ENCODE results near the gene PIK3CB. TPM values are rescaled to one million over a fixed set of nuclear protein-coding genes. Genes with fewer than 3 reads are reported as not detected.
"Not testable (repeated sequence)": the region's sequence is repeated elsewhere in the genome, so short reads cannot be mapped to it uniquely, and the experiment has no call there.

PIK3CB gene
- total RNA-seq, 2 experiments from 2014 or later = 13.5 to 14.4 TPM

DNA sequence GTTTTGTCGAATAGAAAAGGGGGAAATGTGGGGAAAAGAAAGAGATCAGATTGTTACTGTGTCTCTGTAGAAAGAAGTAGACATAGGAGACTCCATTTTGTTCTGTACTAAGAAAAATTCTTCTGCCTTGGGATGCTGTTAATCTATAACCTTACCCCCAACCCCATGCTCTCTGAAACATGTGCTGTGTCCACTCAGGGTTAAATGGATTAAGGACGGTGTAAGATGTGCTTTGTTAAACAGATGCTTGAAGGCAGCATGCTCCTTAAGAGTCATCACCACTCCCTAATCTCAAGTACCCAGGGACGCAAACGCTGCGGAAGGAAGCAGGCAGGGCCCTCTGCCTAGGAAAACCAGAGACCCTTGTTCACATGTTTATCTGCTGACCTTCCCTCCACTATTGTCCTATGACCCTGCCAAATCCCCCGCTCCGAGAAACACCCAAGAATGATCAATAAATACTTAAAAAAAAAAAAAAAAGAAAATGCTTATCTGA, 49.3 kb downstream of the PIK3CB start:
- H3K4me3 Mint-ChIP-seq, POLR2A ChIA-PET, H3K27ac Mint-ChIP-seq, H3K9me3 Mint-ChIP-seq, H3K27me3 Mint-ChIP-seq, DNase-seq: not testable (repeated sequence)
- CTCF ChIA-PET = interaction anchor here (1.2 kb wide), 1 partner anchor 131 kb away, joined by 8 read pairs; no protein-coding TSS in a partner anchor
- peaks cover 24% of the 10 kb centered on the region for H3K4me1 Mint-ChIP-seq
- peaks cover 11% of the 10 kb centered on the region for H3K36me3 Mint-ChIP-seq (ENCODE audit: low read depth)

DNA sequence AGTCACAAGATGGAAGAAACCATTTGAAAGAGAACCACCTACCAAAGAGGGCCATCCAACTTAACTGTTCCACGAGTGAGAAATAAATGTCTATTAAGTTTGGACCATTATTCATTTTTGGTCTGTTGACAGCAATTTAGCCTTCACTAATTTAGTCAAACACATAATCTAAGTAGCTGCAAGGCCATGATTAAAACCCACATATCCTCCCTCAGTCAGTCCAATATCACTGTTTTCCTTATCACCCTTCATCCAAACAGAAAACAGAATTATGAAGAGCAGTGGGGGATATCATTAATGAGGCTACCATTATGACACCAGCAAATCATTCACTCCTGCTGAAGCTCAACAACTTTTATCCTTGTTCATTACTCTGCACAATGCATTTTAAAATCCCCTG, 52.0 kb downstream of the PIK3CB start:
- CTCF ChIA-PET = no interaction called here
- H3K4me3 Mint-ChIP-seq = no peak overlapping the region
- POLR2A ChIA-PET = interaction anchor here (0.7 to 1.0 kb wide), 2 partner anchors 14 to 82 kb away, joined by 3 read pairs; no protein-coding TSS in a partner anchor
- H3K27ac Mint-ChIP-seq = no peak overlapping the region
- H3K27me3 Mint-ChIP-seq = no peaks in the 10 kb centered on the region
- no peaks in the 10 kb centered on the region for H3K9me3 Mint-ChIP-seq
- peaks cover 33% of the 10 kb centered on the region for H3K4me1 Mint-ChIP-seq
- peaks cover 15% of the 10 kb centered on the region for H3K36me3 Mint-ChIP-seq (ENCODE audit: low read depth)
- DNase-seq = no peak

DNA sequence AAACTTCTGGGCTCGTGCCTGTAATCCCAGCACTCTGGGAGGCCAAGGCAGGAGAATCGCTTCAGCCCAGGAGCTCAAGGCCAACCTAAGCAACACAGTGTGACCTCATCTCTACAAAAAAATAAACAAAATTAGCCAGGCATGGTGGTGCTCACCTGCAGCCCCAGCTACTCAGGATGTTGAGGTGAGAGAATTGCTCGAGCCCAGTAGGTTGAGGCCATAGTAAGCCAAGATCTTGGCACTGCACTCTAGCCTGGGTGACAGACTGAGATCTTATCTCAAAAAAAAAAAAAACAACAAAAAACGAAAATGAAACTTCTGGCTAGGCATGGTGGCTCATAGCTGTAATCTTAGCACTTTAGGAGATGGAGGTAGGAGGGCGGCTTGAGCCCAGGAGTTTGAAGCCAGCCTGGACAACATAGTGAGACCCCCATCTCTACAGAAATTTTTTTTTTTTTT, 53.7 kb downstream of the PIK3CB start:
- ChIA-PET POLR2A (interaction anchor here (0.6 to 1.7 kb wide), 6 partner anchors 12 to 57 kb away, joined by 3 to 5 read pairs (median 4); no protein-coding TSS in a partner anchor), CTCF (interaction anchor here (0.7 to 2.1 kb wide), 8 partner anchors 13 to 597 kb away, joined by 3 to 6 read pairs (median 3); partner anchors contain the start of gene CEP70)
- Mint-ChIP-seq H3K9me3 (no peaks in the 10 kb centered on the region), H3K27me3 (no peaks in the 10 kb centered on the region), H3K4me3 (peak overlapping the region; percentile 42), H3K36me3 (ENCODE audit: low read depth) (peaks cover 15% of the 10 kb centered on the region), H3K27ac (peak overlapping the region; percentile 81), H3K4me1 (peaks cover 34% of the 10 kb centered on the region)
- peak; percentile 68 for DNase-seq

DNA sequence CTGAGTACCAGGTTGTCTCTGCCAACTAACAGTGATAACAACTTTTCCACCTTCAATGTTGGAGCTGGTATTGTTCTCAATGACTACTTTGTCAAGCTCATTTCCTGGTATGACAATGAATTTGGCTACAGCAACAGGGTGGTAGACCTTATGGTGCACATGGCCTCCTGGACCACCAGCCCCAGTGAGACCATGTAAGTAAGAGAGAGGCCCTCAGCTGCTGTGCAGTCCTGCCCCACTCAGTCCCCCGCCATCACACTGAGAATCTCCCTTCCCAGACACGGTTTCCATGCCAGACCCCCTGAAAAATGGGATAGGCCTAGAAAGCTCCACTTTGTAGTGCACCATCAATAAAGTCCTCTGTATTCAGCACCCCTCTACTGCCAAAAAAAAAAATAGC, 56.1 kb downstream of the PIK3CB start:
- Mint-ChIP-seq H3K27me3 (no peaks in the 10 kb centered on the region), H3K36me3 (ENCODE audit: low read depth) (peaks cover 12% of the 10 kb centered on the region), H3K4me1 (peaks cover 45% of the 10 kb centered on the region), H3K27ac (no peak overlapping the region), H3K4me3 (no peak overlapping the region), H3K9me3 (no peaks in the 10 kb centered on the region)
- no peak for DNase-seq
- ChIA-PET CTCF (no interaction called here), POLR2A (no interaction called here)

DNA sequence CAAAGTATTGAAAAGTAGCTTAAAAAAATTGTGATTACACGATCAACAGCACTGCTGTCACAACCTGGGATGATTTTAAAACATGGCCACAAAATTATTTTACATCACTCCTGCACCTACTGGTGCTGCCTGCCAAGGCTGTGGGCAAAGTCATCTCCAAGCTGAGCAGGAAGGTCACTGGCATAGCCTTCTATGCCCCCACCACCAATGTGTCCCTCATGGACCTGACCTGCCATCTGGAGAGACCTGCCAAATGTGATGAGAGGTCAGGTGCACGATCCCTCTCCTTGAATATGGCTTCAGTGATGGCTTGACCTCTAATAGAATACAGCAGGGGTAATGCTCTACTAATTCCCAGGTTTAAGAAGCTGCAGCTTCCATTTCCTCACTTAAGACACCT, 57.8 kb downstream of the PIK3CB start:
- H3K27ac Mint-ChIP-seq = no peak overlapping the region
- H3K4me1 Mint-ChIP-seq = peaks cover 40% of the 10 kb centered on the region

DNA sequence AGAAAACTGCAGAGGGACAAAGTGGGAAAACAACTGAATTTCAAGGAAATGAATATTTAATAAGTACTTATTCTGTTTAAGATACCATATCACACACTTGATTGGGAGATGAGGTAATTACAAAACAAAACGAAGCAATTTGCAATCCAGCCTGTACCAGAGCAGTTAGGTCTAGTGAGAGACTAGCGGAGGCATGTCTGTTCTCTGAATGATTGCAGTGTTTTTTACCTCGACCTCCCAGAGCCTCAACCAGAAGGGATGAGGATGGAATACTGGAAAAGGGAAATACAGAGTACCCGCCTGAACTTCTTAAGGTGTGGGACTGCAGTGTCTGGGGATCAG, 59.5 kb downstream of the PIK3CB start:
- no peak overlapping the region for H3K27ac Mint-ChIP-seq
- H3K4me3 Mint-ChIP-seq = no peak overlapping the region
- peaks cover 8% of the 10 kb centered on the region for H3K36me3 Mint-ChIP-seq (ENCODE audit: low read depth)
- DNase-seq = no peak
- CTCF ChIA-PET = interaction anchor here (1.2 kb wide), 1 partner anchor 140 kb away, joined by 3 read pairs; no protein-coding TSS in a partner anchor
- POLR2A ChIA-PET = no interaction called here
- H3K27me3 Mint-ChIP-seq = no peaks in the 10 kb centered on the region
- H3K9me3 Mint-ChIP-seq = no peaks in the 10 kb centered on the region
- H3K4me1 Mint-ChIP-seq = peaks cover 26% of the 10 kb centered on the region

More for the DNA sequence above, 57.8 kb downstream of the PIK3CB start:
- H3K9me3 Mint-ChIP-seq = no peaks in the 10 kb centered on the region
- ChIA-PET CTCF (interaction anchor here (1.0 to 1.8 kb wide), 2 partner anchors 139 to 147 kb away, joined by 3 to 6 read pairs; no protein-coding TSS in a partner anchor), POLR2A (no interaction called here)
- no peak for DNase-seq
- H3K27me3 Mint-ChIP-seq = no peaks in the 10 kb centered on the region
- H3K4me3 Mint-ChIP-seq = no peak overlapping the region
- H3K36me3 Mint-ChIP-seq (ENCODE audit: low read depth) = peaks cover 8% of the 10 kb centered on the region

DNA sequence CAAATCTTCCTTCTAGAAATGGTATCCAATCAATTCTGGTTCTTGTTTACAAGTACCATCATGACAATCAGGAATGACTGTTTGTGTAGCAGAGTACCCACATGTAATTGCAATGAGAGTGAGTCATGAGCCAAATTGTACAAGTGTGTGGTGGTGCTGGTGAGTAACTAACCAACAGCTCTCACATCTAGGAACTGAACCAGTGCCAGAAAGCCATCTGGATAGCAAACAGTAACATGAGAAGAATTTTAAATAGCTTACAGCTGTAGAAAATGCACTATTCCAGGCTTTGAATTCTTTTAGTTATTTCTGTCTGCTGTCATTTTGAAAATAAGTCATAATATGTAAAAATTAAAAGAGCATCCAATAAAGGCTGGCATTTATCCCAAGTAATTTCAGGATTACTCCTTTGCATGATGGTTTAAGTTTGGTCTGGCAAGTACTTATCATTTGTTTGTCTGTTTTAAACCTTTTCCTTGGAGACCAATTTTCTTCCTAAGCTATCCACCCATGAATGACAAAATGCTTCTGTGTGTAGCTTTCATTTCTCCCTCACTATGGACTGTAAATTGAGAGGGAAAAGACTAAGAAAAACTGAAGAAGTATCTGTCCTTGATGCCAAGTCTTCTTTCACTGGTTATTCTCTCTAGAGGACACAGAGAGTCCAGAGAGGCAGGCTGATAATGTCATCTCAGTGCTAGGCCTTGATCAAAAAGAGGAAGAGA, 60.0 kb downstream of the PIK3CB start:
- ChIA-PET CTCF (interaction anchor here (1.2 kb wide), 1 partner anchor 141 kb away, joined by 3 read pairs; no protein-coding TSS in a partner anchor), POLR2A (no interaction called here)
- H3K27ac Mint-ChIP-seq = no peak overlapping the region
- H3K36me3 Mint-ChIP-seq (ENCODE audit: low read depth) = peaks cover 13% of the 10 kb centered on the region
- peaks cover 25% of the 10 kb centered on the region for H3K4me1 Mint-ChIP-seq
- no peak overlapping the region for H3K4me3 Mint-ChIP-seq
- no peaks in the 10 kb centered on the region for H3K27me3 Mint-ChIP-seq
- no peaks in the 10 kb centered on the region for H3K9me3 Mint-ChIP-seq
- peak; percentile 31 for DNase-seq

DNA sequence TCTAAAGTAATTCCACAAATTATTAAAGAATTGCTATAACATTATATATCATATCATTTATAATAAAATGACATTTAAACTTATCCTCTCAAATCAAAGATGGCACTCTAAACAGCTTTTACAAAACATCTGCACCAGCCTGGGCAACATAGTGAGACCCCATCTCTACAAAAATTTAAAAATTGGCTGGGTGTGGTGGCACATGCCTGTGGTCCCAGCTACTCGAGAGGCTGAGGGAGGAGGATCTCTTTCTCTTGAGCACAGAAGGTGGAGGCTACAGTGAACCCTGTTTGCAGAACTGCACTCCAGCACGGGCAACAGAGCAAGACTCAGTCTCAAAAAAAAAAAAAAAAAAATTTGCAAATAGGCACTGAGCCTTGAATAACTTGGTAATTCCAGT, 63.1 kb downstream of the PIK3CB start:
- peaks cover 13% of the 10 kb centered on the region for H3K4me1 Mint-ChIP-seq
- no peak overlapping the region for H3K4me3 Mint-ChIP-seq
- ChIA-PET POLR2A (no interaction called here), CTCF (interaction anchor here (0.9 kb wide), 1 partner anchor 144 kb away, joined by 3 read pairs; no protein-coding TSS in a partner anchor)
- no peak for DNase-seq
- peaks cover 27% of the 10 kb centered on the region for H3K36me3 Mint-ChIP-seq (ENCODE audit: low read depth)
- H3K27me3 Mint-ChIP-seq = no peaks in the 10 kb centered on the region
- H3K27ac Mint-ChIP-seq = no peak overlapping the region
- H3K9me3 Mint-ChIP-seq = peaks cover 8% of the 10 kb centered on the region

DNA sequence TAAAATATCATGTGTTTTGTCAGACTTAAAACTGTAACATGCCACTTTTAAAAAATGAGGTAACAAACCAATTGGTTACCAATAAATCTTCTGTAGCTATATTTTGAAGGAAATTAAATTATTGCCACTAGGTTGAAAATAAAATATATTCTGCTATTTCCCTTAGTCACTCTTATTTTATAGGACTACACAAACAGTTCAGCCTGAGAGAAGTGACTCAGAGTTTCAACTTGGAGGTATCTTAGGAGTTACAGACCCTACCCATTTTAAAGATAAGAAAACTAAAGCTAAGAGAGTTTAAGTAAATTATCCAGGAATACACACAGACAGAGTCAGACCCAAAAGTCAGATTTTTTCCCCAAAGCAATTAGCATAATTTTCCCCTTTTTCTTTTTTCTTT, 65.1 kb downstream of the PIK3CB start:
- no peak overlapping the region for H3K4me3 Mint-ChIP-seq
- POLR2A ChIA-PET = interaction anchor here (1.5 kb wide), 1 partner anchor 13 kb away, joined by 3 read pairs; no protein-coding TSS in a partner anchor
- CTCF ChIA-PET = interaction anchor here (0.8 kb wide), 1 partner anchor 146 kb away, joined by 6 read pairs; no protein-coding TSS in a partner anchor
- peaks cover 10% of the 10 kb centered on the region for H3K4me1 Mint-ChIP-seq
- H3K36me3 Mint-ChIP-seq (ENCODE audit: low read depth) = peaks cover 29% of the 10 kb centered on the region
- no peak overlapping the region for H3K27ac Mint-ChIP-seq
- H3K9me3 Mint-ChIP-seq = peaks cover 11% of the 10 kb centered on the region
- no peaks in the 10 kb centered on the region for H3K27me3 Mint-ChIP-seq
- no peak for DNase-seq

DNA sequence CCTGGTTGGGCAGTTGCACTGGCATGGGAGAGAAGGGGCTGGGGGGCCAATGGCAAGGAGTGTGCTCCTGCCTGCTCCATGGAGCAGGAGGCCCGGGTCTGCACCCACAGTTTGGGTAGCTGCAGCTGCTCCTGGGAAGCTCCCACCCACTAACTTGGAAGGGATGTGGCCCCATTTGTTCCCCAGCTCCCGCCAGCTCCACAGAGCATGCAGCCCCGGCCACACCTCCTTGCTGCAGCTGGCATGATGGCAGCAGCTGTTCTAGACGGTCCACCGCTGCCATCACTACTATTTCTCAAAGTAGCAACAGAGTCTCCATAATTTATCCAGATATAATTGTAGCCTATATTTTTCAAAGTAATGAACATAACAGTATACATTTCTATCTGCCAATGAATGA, 65.8 kb downstream of the PIK3CB start:
- H3K36me3 Mint-ChIP-seq (ENCODE audit: low read depth) = peaks cover 29% of the 10 kb centered on the region
- H3K4me1 Mint-ChIP-seq = peaks cover 5% of the 10 kb centered on the region
- H3K4me3 Mint-ChIP-seq = no peak overlapping the region
- H3K9me3 Mint-ChIP-seq = peaks cover 12% of the 10 kb centered on the region
- no peak for DNase-seq
- no peaks in the 10 kb centered on the region for H3K27me3 Mint-ChIP-seq
- CTCF ChIA-PET = interaction anchor here (0.8 kb wide), 1 partner anchor 147 kb away, joined by 6 read pairs; no protein-coding TSS in a partner anchor
- H3K27ac Mint-ChIP-seq = no peak overlapping the region
- POLR2A ChIA-PET = interaction anchor here (1.5 kb wide), 1 partner anchor 14 kb away, joined by 3 read pairs; no protein-coding TSS in a partner anchor

DNA sequence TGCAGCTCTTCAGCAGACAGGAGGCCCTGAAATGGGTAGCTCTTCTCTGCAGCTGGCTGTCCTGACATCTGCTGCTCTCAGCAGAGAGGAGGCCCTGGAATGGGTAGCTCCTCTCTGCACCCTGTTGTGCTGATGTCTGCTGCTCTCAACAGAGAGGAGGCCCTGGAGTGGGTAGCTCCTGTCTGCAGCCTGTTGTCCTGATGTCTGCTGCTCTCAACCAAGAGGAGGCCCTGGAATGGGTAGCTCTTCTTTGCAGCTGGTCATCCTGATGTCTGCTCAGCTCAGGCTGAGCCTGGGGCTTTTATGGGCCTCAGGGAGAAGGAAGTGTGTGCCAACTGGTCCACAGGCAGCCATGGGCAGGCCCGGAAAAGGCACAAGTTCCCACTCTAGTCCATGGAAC, 66.6 kb downstream of the PIK3CB start:
- Mint-ChIP-seq H3K27ac (no peak overlapping the region), H3K27me3 (no peaks in the 10 kb centered on the region), H3K9me3 (peaks cover 12% of the 10 kb centered on the region), H3K36me3 (ENCODE audit: low read depth) (peaks cover 29% of the 10 kb centered on the region), H3K4me3 (no peak overlapping the region), H3K4me1 (peaks cover 4% of the 10 kb centered on the region)
- POLR2A ChIA-PET = no interaction called here
- DNase-seq = no peak
- CTCF ChIA-PET = interaction anchor here (0.6 kb wide), 1 partner anchor 13 kb away, joined by 3 read pairs; no protein-coding TSS in a partner anchor

DNA sequence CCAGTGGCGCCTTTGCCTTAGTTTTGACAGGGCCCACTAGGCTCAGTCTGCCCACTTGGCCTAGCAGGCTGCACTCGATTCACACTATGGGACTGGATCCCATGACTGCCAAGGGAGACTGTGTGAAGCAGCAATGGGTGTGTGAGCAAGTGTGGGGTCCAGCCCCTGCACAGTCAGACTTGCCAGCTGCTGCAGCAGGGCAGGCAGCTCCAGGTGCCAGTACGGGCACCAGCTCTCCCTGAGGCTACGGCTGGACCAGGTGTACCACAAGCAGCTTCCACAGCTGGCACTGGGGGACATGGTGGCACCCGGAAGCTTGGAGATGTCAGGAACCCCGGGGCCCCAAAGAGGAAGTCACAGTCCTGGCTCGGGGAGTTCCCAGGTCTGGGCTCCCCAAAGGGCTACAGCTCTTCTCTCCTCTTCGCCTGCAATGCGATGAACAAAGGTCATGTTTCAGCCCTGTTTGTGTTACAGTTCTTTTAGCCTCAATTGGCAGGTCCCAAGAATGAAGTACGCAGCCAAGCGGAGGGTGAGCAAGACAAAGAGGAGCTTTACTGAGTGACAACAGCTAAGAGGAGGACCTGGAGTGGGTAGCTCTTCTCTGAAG, 67.1 kb downstream of the PIK3CB start:
- Mint-ChIP-seq H3K4me1 (peaks cover 4% of the 10 kb centered on the region), H3K36me3 (ENCODE audit: low read depth) (peaks cover 29% of the 10 kb centered on the region), H3K27me3 (no peaks in the 10 kb centered on the region), H3K4me3 (no peak overlapping the region), H3K9me3 (peaks cover 12% of the 10 kb centered on the region), H3K27ac (no peak overlapping the region)
- ChIA-PET CTCF (interaction anchor here (0.6 kb wide), 1 partner anchor 14 kb away, joined by 3 read pairs; no protein-coding TSS in a partner anchor), POLR2A (no interaction called here)
- DNase-seq = no peak

DNA sequence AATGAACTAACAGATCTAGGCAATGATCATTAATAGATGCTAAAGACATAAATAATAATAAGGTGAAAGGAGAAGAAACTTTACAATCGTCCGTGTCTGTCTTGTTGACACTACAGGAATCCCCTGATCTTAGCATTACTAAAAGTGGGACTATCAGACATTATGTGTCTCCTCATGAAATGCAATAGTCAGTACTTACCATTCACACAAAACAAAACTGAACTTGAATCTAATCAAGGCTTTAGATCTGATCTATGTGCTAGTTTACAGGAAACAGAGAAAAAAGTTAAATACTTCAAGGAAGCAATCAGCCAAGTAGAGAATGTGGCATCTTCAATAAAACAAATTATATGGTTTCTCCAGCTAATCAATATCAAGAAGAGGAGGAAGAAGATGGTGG, 73.7 kb downstream of the PIK3CB start:
- Mint-ChIP-seq H3K4me1 (peaks cover 21% of the 10 kb centered on the region), H3K27ac (peak overlapping the region; percentile 50), H3K36me3 (ENCODE audit: low read depth) (peaks cover 21% of the 10 kb centered on the region), H3K27me3 (no peaks in the 10 kb centered on the region), H3K4me3 (no peak overlapping the region), H3K9me3 (peaks cover 2% of the 10 kb centered on the region)
- POLR2A ChIA-PET = no interaction called here
- CTCF ChIA-PET = no interaction called here
- DNase-seq = no peak
